ENCODE data around the gene WWTR1. TPM values are rescaled to one million over a fixed set of nuclear protein-coding genes. Genes with fewer than 3 reads are reported as not detected.
A peak's percentile ranks its signal among the peaks of the same experiment; 100 is the strongest.

Gene WWTR1
- polyA plus RNA-seq, 1 experiment: 164 TPM

DNA sequence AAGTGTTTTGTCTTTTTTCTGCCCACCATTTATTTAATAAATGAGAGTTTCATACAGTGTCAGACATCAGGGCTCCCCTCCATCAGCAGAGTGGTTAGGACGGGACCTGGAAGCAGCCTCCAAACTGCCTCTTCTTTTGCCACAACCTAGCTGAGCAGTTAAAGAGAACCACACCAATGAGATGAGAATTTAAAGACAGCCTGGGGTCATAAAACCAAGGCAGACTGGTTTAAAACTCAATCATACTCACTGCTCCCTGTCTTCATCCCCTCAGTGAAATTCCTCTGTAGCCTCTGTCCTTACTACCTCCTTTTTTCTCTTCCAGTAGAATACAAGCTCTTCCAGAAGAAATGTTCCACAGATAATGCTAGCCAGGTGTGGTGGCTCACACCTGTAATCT is 78.7 kb downstream of the WWTR1 start:
- Histone ChIP-seq H3K9me3 (ENCODE audit: control insufficient read depth, insufficient read depth, low read length) (no peaks in the 10 kb centered on the region), H3K27me3 (ENCODE audit: control insufficient read depth, insufficient read depth, low read length) (no peaks in the 10 kb centered on the region), H3K27ac (ENCODE audit: low read depth, low read length) (no peak overlapping the region), H3K4me3 (ENCODE audit: low read depth, low read length) (no peak overlapping the region)
- ChIA-PET CTCF (interaction anchor here (0.8 to 3.7 kb wide), 4 partner anchors 10 to 138 kb away, joined by 3 to 15 read pairs (median 3); no protein-coding TSS in a partner anchor), POLR2A (interaction anchor here (0.6 to 0.9 kb wide), 2 partner anchors 25 to 173 kb away, joined by 5 read pairs; no protein-coding TSS in a partner anchor)
- no peak for TF ChIP-seq CTCF (IDR thresholded peaks at IDR 0.05; ENCODE audit: low read depth, low read length)
- no peak for DNase-seq (ENCODE audit: low read depth, low spot score)

DNA sequence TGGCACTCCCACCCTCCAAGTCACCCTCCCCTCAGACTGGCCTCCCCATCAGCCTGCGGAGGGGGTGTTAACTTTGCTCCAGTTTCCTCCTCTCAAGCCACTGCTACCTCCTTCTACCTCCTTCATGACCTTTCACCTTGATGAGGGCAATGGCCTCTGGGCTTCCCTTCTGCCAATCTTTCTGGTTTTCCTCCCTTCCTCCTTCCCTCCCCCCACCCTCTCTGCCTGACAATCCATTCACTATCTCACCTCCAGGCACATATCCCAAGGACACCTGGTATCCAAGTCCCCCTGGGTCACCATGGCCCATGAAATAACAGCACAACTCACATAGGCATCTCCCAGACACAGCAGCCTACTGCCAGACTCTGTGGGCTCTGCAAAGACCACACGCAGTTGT is 80.0 kb downstream of the WWTR1 start:
- TF ChIP-seq CTCF (IDR thresholded peaks at IDR 0.05; ENCODE audit: low read depth, low read length): no peak
- H3K4me3 ChIP-seq (ENCODE audit: low read depth, low read length): no peak overlapping the region
- CTCF ChIA-PET: interaction anchor here (1.6 to 1.7 kb wide), 2 partner anchors 9 to 48 kb away, joined by 3 to 4 read pairs; no protein-coding TSS in a partner anchor
- POLR2A ChIA-PET: no interaction called here
- H3K9me3 ChIP-seq (ENCODE audit: control insufficient read depth, insufficient read depth, low read length): no peaks in the 10 kb centered on the region
- H3K27me3 ChIP-seq (ENCODE audit: control insufficient read depth, insufficient read depth, low read length): no peaks in the 10 kb centered on the region
- H3K27ac ChIP-seq (ENCODE audit: low read depth, low read length): no peak overlapping the region
- no peak for DNase-seq (ENCODE audit: low read depth, low spot score)

DNA sequence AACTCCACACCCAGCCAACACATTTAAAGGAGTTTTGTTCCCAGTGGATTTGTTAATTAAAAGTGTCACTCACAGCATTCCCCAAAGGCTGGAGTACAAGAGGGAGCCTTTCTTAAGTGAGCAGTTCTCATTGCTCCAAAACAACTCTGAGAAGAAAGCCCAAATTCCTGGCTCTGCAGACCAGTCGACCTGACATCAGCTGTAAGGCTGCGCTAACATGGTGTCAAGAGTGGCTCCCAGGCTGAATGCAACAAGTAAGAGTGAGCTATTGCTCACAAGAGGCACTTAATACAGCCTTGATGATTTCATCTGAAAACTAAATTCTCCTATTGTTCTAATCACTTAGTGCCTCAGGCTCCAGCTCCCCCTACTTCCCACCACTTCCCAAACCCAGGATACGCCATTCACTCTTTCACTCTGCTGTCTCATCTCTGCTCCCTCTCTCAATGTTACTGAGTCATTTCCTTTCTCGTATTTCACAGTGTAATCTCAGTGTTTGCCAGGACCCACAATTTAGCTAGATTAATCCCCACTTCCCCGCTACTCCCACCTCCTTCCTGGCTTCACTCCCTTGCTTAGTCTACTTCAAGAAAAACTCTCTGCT is 81.8 kb downstream of the WWTR1 start:
- POLR2A ChIA-PET: interaction anchor here (0.6 to 1.8 kb wide), 11 partner anchors 13 to 559 kb away, joined by 3 to 15 read pairs (median 4); partner anchors contain the start of gene WWTR1

GRCh38 chr3:149575213-149575960 is 82.4 kb downstream of the WWTR1 start:
- DNase-seq (ENCODE audit: low read depth, low spot score): no peak
- POLR2A ChIA-PET: interaction anchor here (0.6 to 1.8 kb wide), 11 partner anchors 13 to 83 kb away, joined by 3 to 15 read pairs (median 4); partner anchors contain the start of gene WWTR1
- TF ChIP-seq CTCF (IDR thresholded peaks at IDR 0.05; ENCODE audit: low read depth, low read length): no peak
- Histone ChIP-seq H3K27me3 (ENCODE audit: control insufficient read depth, insufficient read depth, low read length) (no peaks in the 10 kb centered on the region), H3K27ac (ENCODE audit: low read depth, low read length) (peak overlapping the region; percentile 99), H3K4me3 (ENCODE audit: low read depth, low read length) (peak overlapping the region; percentile 34), H3K9me3 (ENCODE audit: control insufficient read depth, insufficient read depth, low read length) (no peaks in the 10 kb centered on the region)
- CTCF ChIA-PET: interaction anchor here (1.1 to 1.7 kb wide), 3 partner anchors 45 to 233 kb away, joined by 4 to 5 read pairs (median 4); partner anchors contain the start of gene WWTR1

More for the DNA sequence above, 81.8 kb downstream of the WWTR1 start:
- no peak for TF ChIP-seq CTCF (IDR thresholded peaks at IDR 0.05; ENCODE audit: low read depth, low read length)
- Histone ChIP-seq H3K27me3 (ENCODE audit: control insufficient read depth, insufficient read depth, low read length) (no peaks in the 10 kb centered on the region), H3K4me3 (ENCODE audit: low read depth, low read length) (peak overlapping the region; percentile 34), H3K9me3 (ENCODE audit: control insufficient read depth, insufficient read depth, low read length) (no peaks in the 10 kb centered on the region), H3K27ac (ENCODE audit: low read depth, low read length) (peak overlapping the region; percentile 99)
- CTCF ChIA-PET: interaction anchor here (1.1 to 1.7 kb wide), 3 partner anchors 45 to 232 kb away, joined by 4 to 5 read pairs (median 4); partner anchors contain the start of gene WWTR1
- DNase-seq (ENCODE audit: low read depth, low spot score): peak; percentile 90
